ENCODE results near the gene GALNS.
"Not testable (repeated sequence)": the region's sequence is repeated elsewhere in the genome, so short reads cannot be mapped to it uniquely, and the experiment has no call there.

GALNS gene

DNA sequence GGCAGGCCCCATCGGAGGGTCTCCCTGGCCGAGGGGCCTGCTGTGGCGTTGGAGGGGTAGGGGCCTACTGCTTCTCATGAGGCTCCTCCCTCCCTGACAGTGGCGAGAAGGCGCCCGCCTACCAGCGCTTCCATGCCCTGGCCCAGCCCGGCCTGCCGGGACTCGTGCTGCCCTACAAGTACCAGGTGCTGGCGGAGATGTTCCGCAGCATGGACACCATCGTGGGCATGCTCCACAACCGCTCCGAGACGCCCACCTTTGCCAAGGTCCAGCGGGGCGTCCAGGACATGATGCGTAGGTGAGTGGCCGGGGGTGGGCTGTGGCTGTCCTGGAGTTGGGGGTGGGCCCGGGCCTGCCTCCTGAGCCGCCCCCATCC, 51.4 kb downstream of the GALNS start:
- DNase-seq (ENCODE audit: low read depth in 2 of 2) = no peak

DNA sequence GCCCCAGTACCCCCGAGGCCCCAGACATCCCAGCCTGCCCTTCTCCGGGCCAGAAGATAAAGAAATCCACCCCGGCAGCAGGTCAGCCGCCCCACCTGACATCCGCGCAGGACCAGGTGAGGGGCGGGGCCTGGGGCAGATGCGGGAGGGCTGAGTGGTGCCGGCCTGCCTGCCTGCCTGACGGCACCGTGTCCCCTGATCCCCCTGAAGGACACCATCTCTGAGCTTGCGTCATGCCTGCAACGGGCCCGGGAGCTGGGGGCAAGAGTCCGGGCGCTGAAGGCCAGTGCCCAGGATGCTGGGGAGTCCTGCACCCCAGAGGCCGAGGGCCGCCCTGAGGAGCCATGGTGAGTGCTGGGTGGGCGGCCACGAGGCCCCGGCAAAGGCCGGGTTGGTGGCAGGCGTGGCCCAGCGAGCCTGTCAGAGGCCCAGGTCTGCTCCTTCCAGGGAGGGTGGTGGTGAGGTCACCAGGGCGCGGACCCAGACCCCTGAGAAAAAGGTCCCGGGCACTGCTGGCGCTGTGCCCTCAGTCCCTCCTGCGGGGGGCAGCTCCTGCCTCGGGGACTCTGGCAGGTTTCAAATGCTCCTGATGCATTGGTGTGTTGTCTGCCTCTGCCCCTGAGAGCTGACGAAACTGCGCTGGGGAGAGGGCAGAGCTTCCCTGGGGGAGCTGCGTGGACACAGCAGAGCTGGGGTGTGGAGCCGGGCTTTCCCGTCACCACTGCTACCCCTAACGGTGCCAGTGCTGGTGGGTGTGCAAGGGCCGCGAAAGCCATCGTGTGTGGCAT, 52.0 kb downstream of the GALNS start:
- DNase-seq (ENCODE audit: low read depth in 2 of 2) = no peak

DNA sequence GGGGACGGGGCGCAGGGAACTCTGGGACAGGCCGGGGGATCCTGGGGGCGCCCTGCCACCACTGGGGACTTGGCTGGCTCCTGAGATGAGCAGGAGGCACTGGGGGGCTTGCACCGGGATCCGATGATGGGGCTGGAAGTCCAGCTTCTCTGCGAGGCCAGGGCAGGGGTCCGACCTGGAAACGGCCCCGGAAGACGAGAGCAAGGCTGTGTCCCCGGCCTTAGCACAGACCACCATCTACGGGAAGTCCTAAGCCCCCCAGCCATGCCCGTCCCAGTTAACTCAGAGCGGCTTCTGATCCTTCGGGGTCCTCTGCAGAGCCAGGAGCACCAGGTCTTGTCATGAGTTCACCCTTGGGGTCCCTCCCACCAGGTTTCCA, 52.6 kb downstream of the GALNS start:
- no peak for DNase-seq (ENCODE audit: low read depth in 2 of 2)

DNA sequence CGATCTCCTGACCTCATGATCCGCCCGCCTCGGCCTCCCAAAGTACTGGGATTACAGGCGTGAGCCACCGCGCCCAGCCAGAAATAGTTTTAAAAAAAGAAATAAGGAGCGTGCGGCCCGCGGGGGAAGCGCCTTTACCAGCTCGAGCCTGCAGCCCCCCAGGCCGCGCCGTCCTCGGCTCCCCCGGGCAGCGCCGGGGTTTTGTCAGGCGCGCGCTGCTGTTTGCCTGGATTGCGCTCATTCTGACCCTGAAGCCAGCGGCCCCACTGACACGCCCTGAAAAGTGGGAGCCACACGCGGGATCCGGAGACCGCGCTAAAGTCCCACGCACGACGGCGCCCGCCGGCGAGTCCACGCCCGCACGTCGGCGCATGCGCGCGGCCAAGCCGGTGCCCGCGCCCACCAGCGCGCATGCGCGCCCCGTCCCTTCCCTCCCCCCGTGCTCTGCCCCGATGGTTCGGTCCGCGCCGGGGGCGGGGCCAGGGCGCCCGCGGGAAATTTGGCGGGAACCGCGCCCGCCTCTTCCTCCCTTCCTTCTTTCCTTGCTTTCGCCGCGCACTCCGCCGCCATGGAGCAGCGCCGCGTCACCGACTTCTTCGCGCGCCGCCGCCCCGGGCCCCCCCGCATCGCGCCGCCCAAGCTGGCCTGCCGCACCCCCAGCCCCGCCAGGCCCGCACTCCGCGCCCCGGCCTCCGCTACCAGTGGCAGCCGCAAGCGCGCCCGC, 53.3 kb downstream of the GALNS start, which contains the start of gene CDT1:
Gene CDT1, plus strand, starts transcription at position 526 of the 724 bp plus-strand sequence. Its CDS starts 43 bp downstream, at position 569.
- peak; percentile 77 to 79 for DNase-seq (ENCODE audit: low read depth in 2 of 2)

DNA sequence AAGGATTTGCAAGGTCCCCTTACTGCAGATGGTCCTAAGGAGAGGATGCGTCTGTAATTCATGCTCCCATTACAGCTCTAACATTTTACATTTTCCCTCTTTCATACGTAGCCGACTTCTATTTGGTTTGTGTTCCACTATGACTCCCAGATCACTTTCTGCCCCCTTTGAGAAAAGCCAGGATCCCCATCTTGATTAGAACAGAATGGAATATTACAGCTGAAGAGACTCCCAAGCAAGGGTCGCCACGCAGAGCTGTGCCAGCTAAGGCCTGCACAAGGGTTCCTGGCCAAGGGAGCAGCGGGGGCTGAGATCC, 56.5 kb downstream of the GALNS start:
- no peak for DNase-seq (ENCODE audit: low read depth in 2 of 2)

DNA sequence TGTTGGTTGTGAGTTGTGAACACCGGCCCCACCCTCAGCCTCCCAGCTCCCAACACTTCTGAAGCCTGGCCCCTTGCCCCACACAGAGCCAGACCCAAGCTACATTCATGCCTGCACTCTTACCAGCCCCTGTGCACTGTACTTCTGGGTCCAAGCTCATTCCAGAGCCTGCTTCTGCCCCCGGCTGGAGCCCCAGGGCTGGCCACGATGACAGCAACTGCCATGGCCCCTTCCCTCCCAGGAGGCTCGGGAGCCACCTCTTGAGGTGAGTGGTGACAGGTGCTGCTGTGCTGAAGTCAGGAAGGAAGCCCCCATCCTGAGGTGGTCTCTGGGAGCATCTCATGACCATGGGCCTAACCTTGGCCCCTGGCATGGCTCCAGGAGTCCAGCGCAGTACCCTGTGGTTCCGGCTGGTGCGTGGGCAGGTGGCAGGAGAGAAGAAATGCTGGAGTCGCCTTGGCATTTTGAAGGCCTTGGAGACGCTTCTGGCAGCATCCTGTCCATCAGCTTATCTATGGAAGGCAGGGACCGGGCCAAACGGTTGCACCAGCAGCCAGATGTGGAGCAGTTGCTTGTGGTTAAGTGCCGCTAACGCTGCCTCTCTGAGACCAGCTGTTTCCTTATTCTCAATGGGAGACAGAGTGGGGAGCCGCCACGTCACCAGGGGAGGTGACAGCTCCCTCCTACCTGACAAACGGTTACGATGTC, 57.0 kb downstream of the GALNS start:
- DNase-seq (ENCODE audit: low read depth in 2 of 2) = no peak

DNA sequence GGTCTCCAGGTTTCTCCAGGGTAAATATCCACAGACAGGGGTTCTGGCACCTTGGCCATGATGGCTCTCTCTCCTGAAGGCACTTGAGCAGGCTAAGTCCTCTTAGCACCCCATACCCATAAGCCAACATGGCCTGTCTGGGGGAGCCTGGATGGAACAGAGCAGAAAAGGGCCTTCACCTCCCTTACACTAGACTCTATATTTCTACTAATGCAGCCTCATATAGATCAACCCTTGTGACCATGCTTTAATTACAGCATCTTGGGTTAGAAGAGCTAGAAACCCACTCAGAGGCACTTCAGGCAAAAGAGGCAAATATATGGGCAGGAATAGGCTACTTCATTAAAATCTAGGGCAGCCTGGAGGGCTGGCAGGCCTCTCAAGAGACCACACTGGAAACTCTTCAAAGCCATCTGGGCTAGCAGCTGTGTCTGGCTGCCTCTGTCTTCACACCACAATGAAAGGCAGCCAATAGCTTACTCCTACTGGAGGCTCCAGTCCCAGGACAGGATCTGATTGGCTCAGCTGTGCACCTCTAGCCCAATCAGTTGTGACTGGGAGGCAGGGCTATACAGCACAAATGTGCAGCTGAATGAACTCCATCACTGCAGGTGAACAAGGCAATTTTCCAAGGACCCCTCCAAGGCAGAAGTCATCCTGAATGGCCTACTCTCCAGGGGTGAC, 57.8 kb downstream of the GALNS start:
- no peak for DNase-seq (ENCODE audit: low read depth in 2 of 2)

DNA sequence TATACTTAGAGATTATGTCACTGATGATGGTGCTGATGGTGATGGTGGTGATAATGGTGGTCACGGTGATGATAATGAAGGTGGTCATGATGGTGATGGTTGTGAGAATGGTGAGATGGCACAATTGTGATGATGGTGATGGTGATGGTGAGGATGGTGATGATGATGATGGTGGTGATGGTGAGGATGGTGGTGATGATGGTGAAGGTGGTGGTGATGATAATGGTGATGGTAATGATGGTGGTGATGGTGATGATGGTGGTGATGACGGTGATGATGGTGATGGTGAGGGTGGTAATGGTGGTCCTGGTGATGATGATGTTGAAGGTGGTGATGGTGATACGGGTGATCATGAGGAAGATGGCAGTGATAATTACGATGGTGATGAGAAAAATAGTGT, 58.7 kb downstream of the GALNS start:
- no peak for DNase-seq (ENCODE audit: low read depth in 2 of 2)

DNA sequence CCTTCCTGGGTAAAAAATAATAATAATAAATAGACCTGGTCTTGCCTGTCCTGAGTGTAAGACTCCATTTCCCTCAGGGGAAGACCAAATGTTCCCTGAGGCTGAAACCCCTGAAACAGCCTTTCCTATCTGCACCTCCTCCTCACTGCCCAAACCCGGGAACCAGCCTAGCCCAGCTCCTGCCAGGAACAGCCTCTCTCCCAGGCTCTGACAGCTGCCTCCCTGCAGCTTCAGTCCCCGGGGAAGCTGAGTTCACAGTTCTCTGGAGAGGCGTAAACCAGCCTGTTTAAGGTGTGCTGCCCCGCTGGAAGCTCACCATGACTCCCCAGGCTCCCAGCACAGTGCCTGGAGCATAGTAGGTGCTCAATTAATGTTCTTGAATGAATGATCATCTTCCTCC, 60.5 kb downstream of the GALNS start:
- no peak for DNase-seq (ENCODE audit: low read depth in 2 of 2)

DNA sequence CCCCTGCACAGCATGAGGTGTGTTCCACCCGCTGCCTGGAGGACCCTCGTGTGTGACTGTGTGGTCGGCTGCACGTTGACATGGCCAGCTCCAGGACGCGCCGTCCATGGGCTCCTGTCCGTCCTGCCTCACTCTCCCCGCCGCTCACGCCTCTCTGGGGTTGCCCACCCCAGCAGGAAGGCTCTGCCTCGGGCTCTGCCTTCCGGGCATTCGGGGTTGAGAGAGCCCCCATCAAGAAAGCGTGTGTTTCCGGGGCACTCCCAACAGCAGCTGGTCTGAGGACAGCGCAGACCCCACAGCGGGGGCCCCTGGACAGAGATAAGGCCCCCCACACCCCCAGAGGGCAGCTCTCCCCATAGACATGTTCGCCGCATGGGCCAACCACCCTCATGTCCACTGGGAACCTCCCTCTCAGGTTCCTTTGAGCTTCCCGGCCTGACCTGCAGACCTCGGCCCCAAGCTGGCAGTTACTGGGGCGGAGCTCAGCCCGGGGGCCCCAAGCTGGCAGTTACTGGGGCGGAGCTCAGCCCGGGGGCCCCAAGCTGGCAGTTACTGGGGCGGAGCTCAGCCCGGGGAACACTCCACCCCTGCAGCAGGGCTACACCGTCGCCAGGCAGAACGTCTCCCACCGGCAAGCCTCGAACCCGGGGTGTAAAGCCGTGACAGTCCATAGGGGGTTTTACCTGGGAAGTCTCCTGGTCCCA, 63.3 kb downstream of the GALNS start:
- no peak for DNase-seq (ENCODE audit: low read depth in 2 of 2)

DNA sequence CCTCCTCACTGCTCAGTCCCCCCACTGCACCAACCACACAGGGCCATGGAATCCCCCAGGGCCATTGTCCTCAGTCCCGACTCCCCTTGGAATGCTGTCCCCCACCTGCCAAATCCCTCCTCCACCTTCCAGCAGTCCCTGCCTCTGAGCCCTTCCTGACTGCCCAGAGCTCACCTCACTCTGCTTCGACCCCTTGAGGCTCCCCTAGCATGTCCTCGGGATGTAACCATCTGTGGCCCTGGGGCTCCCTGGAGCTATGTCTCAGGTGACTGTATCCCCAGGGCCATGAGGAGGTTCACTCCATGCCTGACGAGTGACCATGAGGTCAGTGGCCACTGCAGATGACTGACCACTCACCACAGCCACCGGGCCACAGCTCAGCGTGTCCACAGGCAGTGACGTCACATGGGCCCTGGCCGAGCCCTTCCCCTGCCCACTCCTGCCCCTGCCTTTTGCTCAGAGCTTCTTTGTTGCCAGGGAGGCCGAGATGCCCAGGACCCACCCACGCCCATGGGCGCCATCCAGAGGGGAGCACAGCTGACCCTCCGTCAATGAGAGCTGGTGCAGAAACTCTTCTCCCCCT, 64.0 kb downstream of the GALNS start:
- no peak for DNase-seq (ENCODE audit: low read depth in 2 of 2)

DNA sequence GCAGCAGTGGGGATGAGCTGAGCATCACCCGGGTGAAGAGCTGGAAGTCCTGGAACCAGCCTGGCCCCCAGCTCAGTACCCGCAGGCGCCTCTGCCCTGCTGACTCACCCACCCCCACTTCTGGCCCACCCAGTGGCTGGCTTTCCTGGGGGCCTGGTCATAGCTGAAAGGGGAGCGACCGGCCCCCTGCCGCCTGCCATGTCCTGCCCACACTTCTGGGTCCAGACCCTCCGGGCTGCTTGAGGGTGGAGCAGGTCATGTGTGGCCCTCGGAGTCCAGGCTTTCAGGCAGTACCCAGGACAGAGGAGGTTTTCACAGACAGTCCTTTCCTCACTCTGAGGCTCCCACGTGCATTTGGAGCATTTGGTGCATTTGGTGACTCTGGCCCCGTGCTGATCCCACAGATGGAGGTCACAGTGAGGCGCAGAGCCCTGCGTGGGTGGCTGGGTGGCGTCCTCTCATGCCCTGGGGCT, 64.6 kb downstream of the GALNS start:
- DNase-seq (ENCODE audit: low read depth in 2 of 2) = no peak

DNA sequence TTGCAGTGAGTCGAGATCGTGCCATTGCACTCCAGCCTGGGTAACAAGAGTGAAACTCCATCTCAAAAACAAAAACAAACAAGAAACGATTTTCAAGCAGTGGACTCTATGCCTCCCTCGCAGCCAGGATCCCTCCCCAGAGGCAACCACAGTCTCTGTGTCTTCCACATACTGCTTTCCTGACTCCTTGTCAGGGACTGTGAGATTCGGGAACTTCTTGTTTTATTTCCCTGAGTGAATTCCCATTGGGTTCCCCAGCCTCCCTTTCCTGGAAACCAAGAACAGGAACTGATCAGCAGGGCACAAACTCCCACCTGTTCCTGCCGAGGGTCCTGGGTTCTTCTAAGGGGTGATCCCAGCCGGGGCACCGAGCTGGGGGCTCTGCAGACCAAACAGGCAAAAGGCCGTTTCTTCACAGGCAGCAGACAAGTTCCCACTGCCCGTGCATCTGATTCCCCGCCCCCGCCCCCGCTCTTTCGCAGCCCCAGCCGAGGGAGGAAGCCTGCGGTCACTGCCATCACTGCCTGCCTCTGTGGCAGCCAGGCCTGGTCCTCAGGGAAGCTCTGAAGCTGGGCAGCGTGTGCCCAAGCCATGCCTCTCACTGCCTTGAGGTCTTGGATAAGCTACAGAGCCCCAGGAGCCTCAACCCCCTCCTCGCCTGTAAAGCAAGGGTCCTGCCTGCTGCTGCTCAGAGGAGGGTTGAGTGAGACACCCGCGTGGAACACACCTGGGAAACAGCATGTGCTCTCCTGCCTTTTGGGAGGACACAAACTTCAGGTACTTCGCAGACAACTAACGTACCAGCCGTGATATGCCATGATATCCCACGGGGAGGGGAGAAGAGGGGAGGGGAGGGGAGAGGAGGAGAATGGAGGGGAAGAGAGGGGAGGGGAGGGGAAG, 66.2 kb downstream of the GALNS start:
- DNase-seq (ENCODE audit: low read depth in 2 of 2) = peak in 1 of 2 experiments; percentile 58

DNA sequence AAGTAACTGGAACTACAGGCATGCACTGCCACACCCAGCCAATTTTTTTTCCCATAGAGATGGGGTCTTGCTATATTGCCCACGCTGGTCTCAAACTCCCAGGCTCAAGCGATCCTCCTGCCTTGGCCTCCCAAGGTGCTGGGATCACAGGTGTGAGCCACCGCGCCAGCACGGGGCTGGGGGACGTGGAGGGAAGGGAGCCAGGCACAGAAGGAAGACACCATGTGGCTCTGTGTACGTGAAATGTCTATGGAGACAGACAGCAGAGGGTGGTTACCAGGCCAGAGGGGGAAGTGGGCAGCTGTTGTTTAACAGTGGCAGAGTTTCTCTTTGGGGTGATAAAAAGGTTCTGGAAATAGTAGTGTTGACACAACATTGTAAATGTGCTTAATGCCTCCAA, 67.2 kb downstream of the GALNS start:
- no peak for DNase-seq (ENCODE audit: low read depth in 2 of 2)

DNA sequence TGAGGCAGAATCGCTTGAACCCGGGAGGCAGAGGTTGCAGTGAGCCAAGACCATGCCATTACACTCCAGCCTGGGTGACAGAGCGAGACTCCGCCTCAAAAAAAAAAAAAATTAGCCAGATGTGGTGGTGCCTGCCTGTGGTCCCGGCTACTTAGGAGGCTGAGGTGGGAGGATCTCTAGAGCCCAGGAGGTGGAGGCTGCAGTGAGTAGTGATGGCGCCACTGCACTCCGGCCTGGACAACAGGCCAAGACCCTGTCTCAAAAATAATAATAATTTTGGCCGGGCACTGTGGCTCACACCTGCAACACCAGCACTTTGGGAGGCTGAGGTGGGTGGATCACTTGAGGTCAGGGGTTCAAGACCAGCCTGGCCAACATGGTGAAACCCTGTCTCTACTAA, 68.0 kb downstream of the GALNS start:
- DNase-seq (ENCODE audit: low read depth in 2 of 2) = not testable (repeated sequence)

DNA sequence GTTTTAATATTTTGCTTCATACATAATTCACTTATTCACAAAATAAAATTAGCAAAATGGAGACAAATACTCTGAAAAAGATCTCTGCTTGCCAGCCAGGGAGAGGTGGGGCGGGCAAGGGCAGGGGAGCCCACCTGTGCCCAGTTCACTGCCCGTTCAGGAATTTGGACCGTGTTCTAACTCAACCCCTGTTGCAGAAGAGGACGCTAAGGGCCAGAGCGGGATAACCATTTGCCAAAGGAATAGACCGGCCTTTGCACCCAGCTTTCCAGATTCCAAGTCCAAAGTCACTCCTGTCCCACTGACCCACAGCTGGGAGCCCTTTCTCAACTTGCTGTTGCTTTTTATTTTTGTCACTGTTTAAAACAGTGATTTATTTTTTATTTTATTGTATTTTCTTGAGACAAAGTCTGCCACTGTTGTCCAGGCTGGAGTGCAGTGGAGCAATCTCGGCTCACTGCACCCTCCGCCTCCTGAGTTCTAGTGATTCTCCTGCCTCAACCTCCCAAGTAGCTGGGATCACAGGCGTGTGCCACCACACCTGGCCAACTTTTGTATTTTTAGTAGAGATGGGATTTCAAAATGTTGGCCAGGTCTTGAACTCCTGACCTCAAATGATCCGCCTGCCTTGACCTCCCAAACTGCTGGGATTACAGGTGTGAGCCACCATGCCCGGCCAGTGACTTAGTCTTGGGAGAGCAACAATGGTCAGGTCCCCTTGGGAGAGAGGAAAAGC, 69.0 kb downstream of the GALNS start:
- no peak for DNase-seq (ENCODE audit: low read depth in 2 of 2)

DNA sequence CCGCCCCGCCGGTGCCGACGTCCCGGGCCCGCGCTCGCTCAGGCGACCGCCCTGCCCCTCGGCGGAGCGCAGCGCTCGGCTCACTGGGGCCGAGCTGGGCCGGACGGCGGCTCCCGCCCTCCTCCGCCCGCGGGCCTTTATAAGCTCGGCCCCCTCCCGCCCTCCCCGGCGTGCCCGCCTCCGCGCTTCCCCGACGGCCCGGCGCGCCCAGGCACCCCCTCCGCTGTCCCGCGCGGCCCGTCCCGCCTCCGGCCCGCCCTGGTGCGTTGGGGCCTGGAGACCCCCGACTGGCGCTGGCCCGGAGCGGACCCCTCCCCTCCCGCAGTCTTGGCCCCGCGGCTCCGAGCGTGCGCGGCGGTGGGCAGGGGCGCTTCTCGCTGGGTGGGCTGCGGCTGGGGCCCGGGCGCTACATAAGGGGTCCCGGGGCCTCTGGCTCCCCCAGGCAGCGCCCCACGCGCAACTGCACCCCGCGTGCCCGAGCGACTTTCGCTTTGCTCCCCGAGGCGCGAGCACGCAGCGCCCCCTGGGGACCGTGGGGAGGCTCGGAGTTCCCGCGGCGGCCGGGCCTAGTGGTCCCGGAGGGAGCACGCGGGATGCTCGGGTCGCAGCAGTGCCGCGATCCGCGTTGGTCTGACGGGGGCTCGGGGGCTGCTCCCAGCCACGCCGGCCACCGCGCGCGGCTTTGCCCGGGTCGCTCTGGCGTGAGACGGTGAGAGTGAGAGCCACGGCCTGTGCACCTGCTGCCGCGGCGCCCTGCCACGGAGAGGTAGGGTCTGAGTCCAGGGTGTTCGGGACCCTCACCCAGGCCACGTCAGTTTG, 71.4 kb downstream of the GALNS start, which contains the start of gene PIEZO1:
Gene PIEZO1, minus strand, starts transcription at position 115 of the 819 bp plus-strand sequence. CDS start 256 bp downstream, outside the sequence.
- peak in 1 of 2 experiments; percentile 63 for DNase-seq (ENCODE audit: low read depth in 2 of 2)

DNA sequence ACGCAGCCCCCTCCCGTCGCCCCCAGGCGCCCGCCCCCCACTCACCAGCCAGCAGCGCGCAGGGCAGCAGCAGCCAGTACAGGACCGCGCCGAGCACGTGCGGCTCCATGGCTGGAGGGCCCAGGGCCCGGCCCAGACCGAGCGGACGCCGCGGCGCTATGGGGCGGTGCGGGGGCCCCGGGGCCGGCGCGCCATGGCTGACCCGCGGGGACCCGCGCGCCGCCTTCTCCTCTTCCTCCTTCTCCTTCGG, 72.0 kb downstream of the GALNS start:
- DNase-seq (ENCODE audit: low read depth in 2 of 2) = no peak

Measured in stimulated activated CD4-positive, alpha-beta T cell treated with anti-CD3 and anti-CD28 coated beads, Interleukin-12 subunit alpha, Interleukin-12 subunit beta, amount 100 ng/mL, for 24 hours (primary cell).